ENCODE data around the gene NEDD4L.

The NEDD4L gene

GRCh38 chr18:58052960-58053359, 8.9 kb downstream of the NEDD4L start:
- no peak for DNase-seq (ENCODE audit: low read depth in 3 of 3)

- no peak for DNase-seq (ENCODE audit: low read depth in 3 of 3)
Measured at GRCh38 chr18:58054041-58054781, 10.2 kb downstream of the NEDD4L start.

GRCh38 chr18:58055890-58056558, 12.0 kb downstream of the NEDD4L start:
- no peak for DNase-seq (ENCODE audit: low read depth in 3 of 3)

- no peak for DNase-seq (ENCODE audit: low read depth in 3 of 3)
Measured at GRCh38 chr18:58056852-58057251, 12.8 kb downstream of the NEDD4L start.

GRCh38 chr18:58057291-58057965, 13.4 kb downstream of the NEDD4L start:
- no peak for DNase-seq (ENCODE audit: low read depth in 3 of 3)

- no peak for DNase-seq (ENCODE audit: low read depth in 3 of 3)
Measured at GRCh38 chr18:58058720-58059119, 14.7 kb downstream of the NEDD4L start.

GRCh38 chr18:58060254-58060653, 16.2 kb downstream of the NEDD4L start:
- no peak for DNase-seq (ENCODE audit: low read depth in 3 of 3)

- DNase-seq (ENCODE audit: low read depth in 3 of 3), result no peak
Measured at GRCh38 chr18:58061349-58061748, 17.3 kb downstream of the NEDD4L start.

- no peak for DNase-seq (ENCODE audit: low read depth in 3 of 3)
Measured at GRCh38 chr18:58064406-58064998, 20.5 kb downstream of the NEDD4L start.

- DNase-seq (ENCODE audit: low read depth in 3 of 3), result no peak
Measured at GRCh38 chr18:58065956-58066355, 21.9 kb downstream of the NEDD4L start.

- DNase-seq (ENCODE audit: low read depth in 3 of 3), result no peak
Measured at GRCh38 chr18:58067601-58068000, 23.6 kb downstream of the NEDD4L start.

GRCh38 chr18:58069099-58069498, 25.1 kb downstream of the NEDD4L start:
- no peak for DNase-seq (ENCODE audit: low read depth in 3 of 3)

- DNase-seq (ENCODE audit: low read depth in 3 of 3), result no peak
Measured at GRCh38 chr18:58069721-58070292, 25.8 kb downstream of the NEDD4L start.

GRCh38 chr18:58076052-58076451, 32.0 kb downstream of the NEDD4L start:
- DNase-seq (ENCODE audit: low read depth in 3 of 3), result no peak

GRCh38 chr18:58077329-58077728, 33.3 kb downstream of the NEDD4L start:
- no peak for DNase-seq (ENCODE audit: low read depth in 3 of 3)

- no peak for DNase-seq (ENCODE audit: low read depth in 3 of 3)
Measured at GRCh38 chr18:58078889-58079573, 35.0 kb downstream of the NEDD4L start.

- no peak for DNase-seq (ENCODE audit: low read depth in 3 of 3)
Measured at GRCh38 chr18:58080451-58080850, 36.4 kb downstream of the NEDD4L start.

- no peak for DNase-seq (ENCODE audit: low read depth in 3 of 3)
Measured at GRCh38 chr18:58087928-58088690, 44.1 kb downstream of the NEDD4L start.

GRCh38 chr18:58088691-58089065, 44.7 kb downstream of the NEDD4L start:
- no peak for DNase-seq (ENCODE audit: low read depth in 3 of 3)

GRCh38 chr18:58091099-58091611, 47.1 kb downstream of the NEDD4L start:
- DNase-seq (ENCODE audit: low read depth in 3 of 3), result no peak

Data from stimulated activated CD4-positive, alpha-beta T cell treated with anti-CD3 and anti-CD28 coated beads, TNF-alpha, amount 100 ng/mL, for 24 hours (primary cell).